NCI-H1417 treated with DMSO at 0.1 percent for 48 hours (cell line): ENCODE measurements around the gene STK32A.

Source experiments
- DNase-seq: peaks from one replicate; lab custom pipeline; 2025; lab: John Stamatoyannopoulos, UW

Gene STK32A

DNA sequence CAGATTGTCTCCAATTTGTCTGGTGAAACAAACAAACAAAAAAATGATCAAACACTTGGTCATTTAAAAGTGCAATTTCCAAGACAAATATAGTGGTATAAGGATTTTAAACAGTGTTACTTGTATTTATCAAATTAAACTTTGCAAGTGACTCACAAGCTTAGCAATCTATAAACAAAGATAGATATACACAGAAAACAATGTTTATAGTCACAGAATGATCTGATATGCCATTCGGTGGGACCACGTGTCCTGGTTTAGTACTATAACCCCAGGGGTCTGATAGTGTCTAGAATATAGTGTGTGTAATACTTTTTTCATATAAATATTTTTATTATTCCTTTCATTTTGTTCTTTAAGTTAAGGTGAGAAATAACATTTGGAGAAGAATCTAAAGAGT lies 183.8 kb downstream of the STK32A start:
- no peak for DNase-seq

DNA sequence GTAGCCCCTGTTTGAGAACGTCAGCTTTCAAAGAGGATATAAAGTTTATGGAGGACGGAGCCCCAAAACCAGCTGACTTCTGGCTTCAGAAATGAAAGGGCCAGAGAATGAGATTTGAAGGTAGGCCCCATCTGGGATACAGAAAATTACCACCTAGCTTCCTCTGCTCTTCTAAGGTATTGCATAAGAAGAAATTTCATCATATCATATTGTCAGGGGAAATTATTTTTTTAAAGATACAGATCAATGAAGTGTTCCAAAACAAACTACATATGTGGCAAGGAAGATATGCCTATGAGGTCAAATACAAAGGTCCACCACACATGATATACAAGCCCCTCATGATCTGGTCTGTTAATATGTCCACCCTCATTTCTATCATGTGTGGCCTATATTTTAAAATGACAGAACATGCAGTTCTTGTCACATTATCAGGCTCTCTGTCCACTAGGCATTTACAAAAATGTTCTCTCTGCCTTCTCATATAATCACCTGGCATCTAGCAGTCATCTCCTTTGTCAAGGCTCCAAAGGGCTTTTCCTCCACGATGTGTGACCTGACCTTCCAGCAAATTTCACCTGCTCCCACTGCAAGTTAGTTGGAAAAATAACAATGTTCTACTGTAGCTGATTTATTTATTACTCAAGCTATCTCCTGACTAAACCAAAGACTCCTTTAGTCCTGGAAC lies 192.0 kb downstream of the STK32A start:
- no peak for DNase-seq

DNA sequence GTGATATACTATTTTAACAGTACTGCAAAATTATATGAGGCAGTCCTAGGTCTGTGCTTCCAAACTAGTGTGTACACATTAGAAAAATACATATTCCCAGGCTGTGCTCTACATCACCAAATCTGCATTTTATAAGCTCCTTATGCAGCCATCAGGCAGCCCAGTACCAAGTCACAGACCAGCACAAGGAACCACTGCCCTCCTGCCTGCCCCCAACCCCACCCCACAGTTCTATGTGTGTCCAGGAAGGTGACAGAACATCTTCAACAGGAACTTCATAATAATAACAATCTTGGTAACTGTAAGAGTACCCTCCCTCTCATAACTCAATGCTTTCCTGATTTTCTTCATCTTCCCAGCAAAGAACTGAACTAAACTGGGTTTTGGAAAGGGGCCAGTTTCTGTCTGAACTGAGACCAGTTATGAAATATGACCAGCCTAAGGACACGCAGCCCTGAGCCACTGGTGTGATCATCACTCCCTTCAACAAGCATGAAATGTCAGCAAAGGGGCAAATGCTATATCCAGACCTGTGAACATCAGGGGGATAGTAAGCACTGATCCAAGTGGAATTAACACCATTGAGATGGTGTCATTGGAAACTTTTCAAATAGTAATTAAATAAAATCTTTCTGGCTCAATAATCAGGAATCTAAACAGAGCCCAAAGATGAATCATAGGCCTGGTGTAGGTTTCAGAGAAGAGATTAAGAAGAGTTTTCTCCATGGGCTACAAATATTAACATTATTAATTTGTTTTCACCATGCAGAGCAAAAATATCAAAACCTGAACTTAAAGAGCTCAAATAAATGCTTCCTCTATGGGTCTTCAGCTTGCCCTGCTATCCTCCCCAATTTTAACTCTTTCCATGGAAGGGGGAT lies 192.9 kb downstream of the STK32A start:
- no peak for DNase-seq

DNA sequence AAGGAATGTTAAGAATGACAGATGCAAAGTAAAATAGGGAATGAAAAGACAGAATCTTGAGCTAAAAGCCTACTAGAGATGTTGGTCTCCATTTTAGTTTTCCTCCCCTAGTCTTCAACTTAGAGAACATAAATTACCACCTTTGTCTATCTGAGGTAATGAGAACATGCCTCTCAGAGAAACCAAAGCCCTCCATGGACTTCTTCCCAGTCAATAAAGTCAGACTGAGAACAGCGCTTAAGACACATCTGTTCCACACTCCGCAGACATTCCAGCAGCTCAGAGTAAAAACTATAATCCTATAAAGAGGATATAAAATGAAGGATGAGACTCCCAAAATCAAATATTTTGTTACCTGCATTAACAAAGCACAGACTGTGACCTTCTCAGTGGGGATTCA lies 195.8 kb downstream of the STK32A start:
- DNase-seq, result no peak

- DNase-seq, result no peak
These were observed 196.8 kb downstream of the STK32A start for GRCh38 chr5:147431586-147431985.

DNA sequence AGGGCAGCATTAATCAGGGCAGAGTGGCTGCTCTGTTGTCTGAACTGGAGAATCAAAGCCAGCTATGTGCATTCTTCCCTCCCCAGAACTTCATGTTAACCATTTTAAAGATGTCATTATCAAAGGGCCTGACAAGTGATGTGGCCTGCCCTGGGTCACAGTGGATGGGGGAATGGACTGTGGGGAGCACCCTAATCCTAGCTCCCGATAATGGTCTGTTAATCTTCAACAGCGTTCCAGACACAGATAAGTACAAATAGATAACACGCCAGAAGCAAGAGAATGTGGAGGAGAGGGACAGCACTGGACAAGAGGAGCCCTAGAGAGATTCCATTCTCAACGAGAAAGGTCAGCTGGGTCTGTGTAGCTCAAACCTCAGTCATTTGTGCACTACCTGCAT lies 197.5 kb downstream of the STK32A start:
- DNase-seq, result no peak

- no peak for DNase-seq
These were observed 199.2 kb downstream of the STK32A start for GRCh38 chr5:147434049-147434448.

DNA sequence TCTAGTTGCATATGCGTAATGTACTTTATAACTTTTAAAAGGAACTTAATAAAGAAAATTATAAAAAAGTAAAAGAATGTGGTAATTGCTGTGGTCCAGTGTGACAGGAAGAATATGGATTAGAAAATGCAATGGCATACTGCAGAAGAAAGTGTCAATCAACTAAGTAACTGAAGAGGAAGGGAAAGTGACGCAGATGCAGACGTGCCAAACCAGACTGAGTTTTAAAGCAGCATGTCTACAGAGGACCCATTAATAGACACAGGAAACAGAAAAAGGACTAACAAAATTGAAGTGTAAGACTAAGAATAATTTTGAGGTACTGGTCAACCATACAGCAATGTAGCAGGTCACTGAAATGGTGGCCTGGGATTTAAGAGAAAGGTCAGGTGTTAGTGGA lies 201.8 kb downstream of the STK32A start:
- no peak for DNase-seq

DNA sequence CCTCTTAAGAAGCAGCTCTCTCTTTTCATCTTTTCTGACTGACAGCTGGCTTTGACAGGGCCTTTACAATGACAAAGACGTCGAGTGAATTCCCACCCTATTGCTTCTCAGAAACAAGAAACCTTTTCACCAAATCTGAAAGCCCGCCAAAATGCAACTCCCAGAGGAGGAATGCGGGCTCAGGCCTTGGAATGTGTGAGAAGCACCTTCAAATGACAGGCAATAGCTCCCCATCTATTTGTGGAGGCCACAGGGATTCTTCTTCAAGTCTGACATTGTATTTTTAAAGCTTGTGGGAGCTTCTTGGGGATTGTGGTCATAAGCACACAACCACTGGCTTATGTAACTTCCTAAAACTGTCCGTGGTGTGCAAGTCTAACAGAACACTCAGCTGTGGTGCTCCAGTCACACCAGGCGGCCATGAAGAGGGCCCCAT lies 202.4 kb downstream of the STK32A start:
- DNase-seq, result no peak
